HCT116 (cell line): Measurements from ENCODE around the gene NLRP14.

Source experiments
- CTCF ChIP-seq, 3 experiments: fragments of 200-600 bp in 1 of 3; sonication (generic) in 1 of 3; IDR thresholded peaks in 2 of 3; conservative IDR thresholded peaks in 1 of 3; 2 replicates each; pipeline ENCODE4 v1.5.1; 2012 to 2017; ENCODE audit warnings: low read depth in 2 of 3, low read length in 2 of 3, antibody characterized with exemption in 1 of 3, borderline replicate concordance in 1 of 3, control low read depth in 1 of 3, mild to moderate bottlenecking in 1 of 3, mixed read lengths in 1 of 3, mixed run types in 1 of 3, moderate library complexity in 1 of 3; ENCODE audit not compliant: insufficient read depth in 1 of 3
- EZH2 ChIP-seq: fragments of 200-600 bp; sonication (generic); IDR thresholded peaks from 2 replicates; pipeline ENCODE4 v1.6.1; 2017; ENCODE audit warnings: antibody characterized with exemption, mixed run types
- JUND ChIP-seq: IDR thresholded peaks from 2 replicates; pipeline ENCODE4 v1.6.1; 2012
- RAD21 ChIP-seq: IDR thresholded peaks from 2 replicates; pipeline ENCODE4 v1.6.1; 2012; ENCODE audit warnings: low read depth, mild to moderate bottlenecking
- SIN3A ChIP-seq: IDR thresholded peaks from 2 replicates; pipeline ENCODE4 v1.6.1; 2012; ENCODE audit warnings: low read depth
- YY1 ChIP-seq: IDR thresholded peaks from 2 replicates; pipeline ENCODE4 v1.6.1; 2011; ENCODE audit warnings: low read length, low read depth, moderate library complexity, mild to moderate bottlenecking; ENCODE audit not compliant: insufficient replicate concordance; ENCODE audit errors: extremely low read depth
- ZNF274 ChIP-seq: fragments of 200-500 bp; sonication (Bioruptor generic); IDR thresholded peaks from 2 replicates; pipeline ENCODE4 v1.6.1; 2014; ENCODE audit warnings: mild to moderate bottlenecking, low read depth, low read length, inconsistent platforms
- TF ChIP-seq, protein P1 (sequence below): IDR thresholded peaks from 2 replicates; pipeline ENCODE4 v1.6.1; 2012; ENCODE audit warnings: low read depth

- TF ChIP-seq CTCF (IDR thresholded peaks at IDR 0.05 in 2 of 3, conservative IDR thresholded peaks at IDR 0.05 in 1 of 3; ENCODE audit: borderline replicate concordance in 1 of 3, insufficient read depth in 1 of 3, low read depth in 2 of 3, low read length in 2 of 3) (no peak), RAD21 (no peak), EZH2 (no peak), YY1 (no peak), JUND (no peak), ZNF274 (no peak), SIN3A (no peak)
- TF ChIP-seq, protein P1, sequence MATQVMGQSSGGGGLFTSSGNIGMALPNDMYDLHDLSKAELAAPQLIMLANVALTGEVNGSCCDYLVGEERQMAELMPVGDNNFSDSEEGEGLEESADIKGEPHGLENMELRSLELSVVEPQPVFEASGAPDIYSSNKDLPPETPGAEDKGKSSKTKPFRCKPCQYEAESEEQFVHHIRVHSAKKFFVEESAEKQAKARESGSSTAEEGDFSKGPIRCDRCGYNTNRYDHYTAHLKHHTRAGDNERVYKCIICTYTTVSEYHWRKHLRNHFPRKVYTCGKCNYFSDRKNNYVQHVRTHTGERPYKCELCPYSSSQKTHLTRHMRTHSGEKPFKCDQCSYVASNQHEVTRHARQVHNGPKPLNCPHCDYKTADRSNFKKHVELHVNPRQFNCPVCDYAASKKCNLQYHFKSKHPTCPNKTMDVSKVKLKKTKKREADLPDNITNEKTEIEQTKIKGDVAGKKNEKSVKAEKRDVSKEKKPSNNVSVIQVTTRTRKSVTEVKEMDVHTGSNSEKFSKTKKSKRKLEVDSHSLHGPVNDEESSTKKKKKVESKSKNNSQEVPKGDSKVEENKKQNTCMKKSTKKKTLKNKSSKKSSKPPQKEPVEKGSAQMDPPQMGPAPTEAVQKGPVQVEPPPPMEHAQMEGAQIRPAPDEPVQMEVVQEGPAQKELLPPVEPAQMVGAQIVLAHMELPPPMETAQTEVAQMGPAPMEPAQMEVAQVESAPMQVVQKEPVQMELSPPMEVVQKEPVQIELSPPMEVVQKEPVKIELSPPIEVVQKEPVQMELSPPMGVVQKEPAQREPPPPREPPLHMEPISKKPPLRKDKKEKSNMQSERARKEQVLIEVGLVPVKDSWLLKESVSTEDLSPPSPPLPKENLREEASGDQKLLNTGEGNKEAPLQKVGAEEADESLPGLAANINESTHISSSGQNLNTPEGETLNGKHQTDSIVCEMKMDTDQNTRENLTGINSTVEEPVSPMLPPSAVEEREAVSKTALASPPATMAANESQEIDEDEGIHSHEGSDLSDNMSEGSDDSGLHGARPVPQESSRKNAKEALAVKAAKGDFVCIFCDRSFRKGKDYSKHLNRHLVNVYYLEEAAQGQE = no peak
Measured at GRCh38 chr11:7031471-7031871, 11.2 kb downstream of the NLRP14 start.
